Dermis microvascular lymphatic vessel endothelial cell (primary cell): ENCODE results near the gene FCAMR. TPM values are rescaled to one million over a fixed set of nuclear protein-coding genes. Genes with fewer than 3 reads are reported as not detected.

ENCODE experiments used
- DNase-seq, 2 donors: peaks; one replicate each; pipeline versions ENCODE4 v3.0.0 to v3.0.0-alpha.2; 2010; ENCODE audit warnings: low read depth in 2 of 2
- total RNA-seq: library from RNA; depleted of rRNA; stranded (reverse); fragments of >200 nt; gene quantifications from 2 replicates; pipeline ENCODE4 v1.2.1, GENCODE V29; 2014

FCAMR gene, protein sequence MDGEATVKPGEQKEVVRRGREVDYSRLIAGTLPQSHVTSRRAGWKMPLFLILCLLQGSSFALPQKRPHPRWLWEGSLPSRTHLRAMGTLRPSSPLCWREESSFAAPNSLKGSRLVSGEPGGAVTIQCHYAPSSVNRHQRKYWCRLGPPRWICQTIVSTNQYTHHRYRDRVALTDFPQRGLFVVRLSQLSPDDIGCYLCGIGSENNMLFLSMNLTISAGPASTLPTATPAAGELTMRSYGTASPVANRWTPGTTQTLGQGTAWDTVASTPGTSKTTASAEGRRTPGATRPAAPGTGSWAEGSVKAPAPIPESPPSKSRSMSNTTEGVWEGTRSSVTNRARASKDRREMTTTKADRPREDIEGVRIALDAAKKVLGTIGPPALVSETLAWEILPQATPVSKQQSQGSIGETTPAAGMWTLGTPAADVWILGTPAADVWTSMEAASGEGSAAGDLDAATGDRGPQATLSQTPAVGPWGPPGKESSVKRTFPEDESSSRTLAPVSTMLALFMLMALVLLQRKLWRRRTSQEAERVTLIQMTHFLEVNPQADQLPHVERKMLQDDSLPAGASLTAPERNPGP
- not detected in 2 replicates for total RNA-seq

- no peak for DNase-seq
Measured at GRCh38 chr1:206970446-206970845, at the start of gene FCAMR. TSS of gene FCAMR (minus strand) at chr1:206970460. CDS start at chr1:206970125, 335 bp downstream.

DNA sequence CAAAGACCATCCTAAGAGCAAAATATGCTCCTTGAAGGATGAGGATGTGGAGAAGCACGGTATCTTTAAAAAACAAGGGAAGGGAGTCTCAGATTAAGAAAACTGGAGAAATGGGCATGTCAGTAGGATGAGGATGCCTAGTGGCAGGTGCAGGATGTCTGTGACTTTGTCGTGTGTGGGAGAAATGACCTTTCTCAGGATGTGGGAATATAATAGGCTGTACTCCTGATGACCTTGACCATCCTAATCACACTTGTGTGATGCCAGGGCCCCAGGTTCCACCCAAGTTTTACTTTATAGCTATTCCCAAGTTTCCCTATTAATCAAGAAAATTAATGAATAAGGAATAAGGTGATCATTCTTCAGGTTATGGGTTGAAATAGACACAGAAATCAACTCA lies 49.4 kb upstream of the FCAMR start:
- no peak for DNase-seq

GRCh38 chr1:207019161-207019560 lies 48.9 kb upstream of the FCAMR start:
- no peak for DNase-seq

GRCh38 chr1:207018707-207019106 lies 48.4 kb upstream of the FCAMR start:
- no peak for DNase-seq

DNA sequence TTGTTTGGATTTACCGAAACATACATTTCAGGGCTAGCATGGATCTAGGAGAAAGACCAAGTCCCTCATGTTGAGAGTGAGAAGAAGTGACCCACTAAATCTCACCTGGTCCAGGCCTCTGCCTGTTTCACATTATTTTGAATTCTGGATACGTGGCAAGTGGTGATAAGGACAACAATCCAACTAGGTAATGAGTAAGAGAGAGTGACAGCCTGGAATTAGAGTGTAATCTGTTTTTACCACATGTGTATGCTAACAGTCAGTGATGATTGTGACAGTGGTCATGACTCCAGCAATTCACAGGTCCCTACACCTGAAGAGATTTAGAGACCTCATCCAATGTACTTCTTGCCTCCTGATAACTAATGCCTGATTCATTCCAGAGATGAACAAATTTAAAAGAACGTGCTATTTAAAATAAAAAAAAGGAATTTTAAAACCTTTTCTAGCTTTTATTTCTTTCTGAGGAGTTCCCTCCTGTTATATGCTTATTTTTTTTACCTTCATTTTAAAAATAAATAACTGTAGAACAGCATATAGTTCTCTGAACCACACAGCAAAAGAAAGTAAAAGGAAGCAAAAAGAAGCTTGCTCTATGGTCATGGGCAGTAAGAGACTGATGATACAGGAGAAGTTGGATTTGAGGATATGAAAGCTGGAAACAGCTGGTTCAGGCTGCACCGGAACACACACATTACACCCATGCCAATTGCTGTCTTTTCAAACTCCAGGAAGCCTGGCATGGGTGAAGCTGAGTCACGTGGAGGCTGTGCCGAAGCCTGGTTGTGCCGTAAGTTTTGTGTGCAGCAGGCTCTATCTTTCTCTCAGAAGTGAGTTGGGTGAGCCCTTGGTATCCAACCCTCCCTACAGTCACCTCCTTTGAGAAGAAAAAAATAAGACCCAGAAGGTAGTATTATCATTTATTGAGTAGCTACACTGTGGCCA lies 47.6 kb upstream of the FCAMR start:
- DNase-seq: no peak

GRCh38 chr1:207015791-207016190 lies 45.5 kb upstream of the FCAMR start:
- DNase-seq: no peak

DNA sequence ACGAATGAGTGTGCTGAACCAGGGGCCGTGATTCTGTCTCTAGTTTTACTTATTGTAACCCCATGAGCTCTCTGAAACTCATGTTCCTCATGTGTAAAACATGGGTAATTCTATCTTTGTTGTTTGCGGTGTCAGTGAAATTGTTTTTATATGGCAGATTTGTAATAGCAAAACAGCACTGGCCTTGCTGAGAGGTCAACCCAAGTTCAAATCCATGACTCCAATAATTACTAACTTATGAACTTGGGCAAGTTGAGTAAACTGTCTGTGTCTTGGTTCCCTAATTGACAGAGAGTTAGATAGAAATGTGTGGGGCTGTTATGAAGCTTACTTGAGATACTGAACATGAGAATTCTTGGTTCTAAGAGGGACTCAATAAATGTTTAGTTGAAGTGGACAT lies 44.5 kb upstream of the FCAMR start:
- DNase-seq: no peak

DNA sequence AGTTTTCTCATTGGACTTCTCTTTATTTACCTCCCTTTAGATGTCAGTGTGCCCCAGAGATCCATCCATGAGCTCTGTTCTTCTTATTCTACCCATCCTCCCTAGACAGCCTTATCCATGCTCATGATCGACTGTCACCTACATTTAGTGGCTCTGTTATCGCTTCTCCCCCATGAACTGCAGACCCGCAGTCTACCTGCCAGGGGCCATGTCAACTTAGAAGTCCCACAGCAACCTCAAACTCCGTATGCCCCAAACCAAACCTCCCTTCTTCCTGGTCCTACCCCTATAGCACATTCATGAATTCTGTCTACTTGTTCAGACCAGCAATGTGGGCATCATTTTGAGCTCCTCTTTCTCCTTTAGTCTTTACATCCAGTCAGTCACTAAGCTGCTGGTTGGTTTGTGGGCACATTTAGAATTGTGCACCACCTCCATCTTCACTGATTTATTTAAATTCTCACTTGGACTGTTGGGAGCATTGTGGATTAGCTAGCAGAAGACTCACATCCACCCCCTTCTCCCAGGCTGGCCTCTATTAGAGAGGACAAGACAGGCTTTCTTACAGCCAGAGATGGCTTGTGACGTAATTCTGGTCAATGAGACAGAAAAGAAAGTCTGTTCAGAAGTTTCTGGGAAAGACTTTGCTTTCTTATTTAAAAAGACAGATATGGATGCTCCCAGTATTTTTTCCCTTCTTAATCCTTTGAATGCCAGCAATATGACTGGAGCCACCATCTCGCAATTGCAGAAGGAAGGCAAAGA lies 43.2 kb upstream of the FCAMR start:
- DNase-seq: no peak

- no peak for DNase-seq
Measured at GRCh38 chr1:207010726-207011125, 40.5 kb upstream of the FCAMR start.

GRCh38 chr1:207009945-207010344 lies 39.7 kb upstream of the FCAMR start:
- DNase-seq: no peak

DNA sequence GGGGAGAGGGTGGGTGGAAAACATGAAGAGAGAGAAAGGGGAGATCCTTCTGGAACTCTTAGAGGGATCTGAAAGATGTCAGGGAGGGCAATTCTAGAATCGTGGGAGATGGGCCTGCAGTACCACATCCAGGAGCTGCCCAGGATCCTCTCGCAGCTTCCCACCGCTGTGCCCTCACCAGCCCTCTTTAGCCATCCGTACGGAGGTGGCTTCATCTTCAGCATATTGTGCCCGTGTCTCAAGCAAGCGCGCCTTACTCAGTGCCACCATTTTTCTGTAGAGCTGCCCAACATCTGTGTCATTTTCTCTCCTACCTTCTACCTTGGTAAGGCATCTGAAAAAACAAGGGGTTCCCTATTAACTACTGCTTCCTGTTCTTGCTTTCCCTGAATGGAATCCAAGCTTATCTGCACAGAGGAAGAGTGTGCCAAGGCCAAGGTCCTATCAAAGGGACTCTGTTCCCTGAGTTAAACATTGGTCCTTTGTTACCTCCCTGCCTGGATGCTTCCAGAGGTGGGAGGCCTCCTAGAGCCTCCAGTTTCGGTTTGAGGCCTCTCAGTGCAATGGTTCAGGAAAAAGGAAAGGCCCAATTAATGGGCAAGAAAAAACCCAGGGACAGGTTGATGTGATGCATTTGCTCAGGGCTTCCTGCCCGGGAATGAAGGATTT lies 39.1 kb upstream of the FCAMR start:
- no peak for DNase-seq

GRCh38 chr1:207007352-207008033 lies 37.2 kb upstream of the FCAMR start:
- no peak for DNase-seq

GRCh38 chr1:207006914-207007313 lies 36.7 kb upstream of the FCAMR start:
- no peak for DNase-seq

- no peak for DNase-seq
Measured at GRCh38 chr1:207006083-207006482, 35.8 kb upstream of the FCAMR start.

DNA sequence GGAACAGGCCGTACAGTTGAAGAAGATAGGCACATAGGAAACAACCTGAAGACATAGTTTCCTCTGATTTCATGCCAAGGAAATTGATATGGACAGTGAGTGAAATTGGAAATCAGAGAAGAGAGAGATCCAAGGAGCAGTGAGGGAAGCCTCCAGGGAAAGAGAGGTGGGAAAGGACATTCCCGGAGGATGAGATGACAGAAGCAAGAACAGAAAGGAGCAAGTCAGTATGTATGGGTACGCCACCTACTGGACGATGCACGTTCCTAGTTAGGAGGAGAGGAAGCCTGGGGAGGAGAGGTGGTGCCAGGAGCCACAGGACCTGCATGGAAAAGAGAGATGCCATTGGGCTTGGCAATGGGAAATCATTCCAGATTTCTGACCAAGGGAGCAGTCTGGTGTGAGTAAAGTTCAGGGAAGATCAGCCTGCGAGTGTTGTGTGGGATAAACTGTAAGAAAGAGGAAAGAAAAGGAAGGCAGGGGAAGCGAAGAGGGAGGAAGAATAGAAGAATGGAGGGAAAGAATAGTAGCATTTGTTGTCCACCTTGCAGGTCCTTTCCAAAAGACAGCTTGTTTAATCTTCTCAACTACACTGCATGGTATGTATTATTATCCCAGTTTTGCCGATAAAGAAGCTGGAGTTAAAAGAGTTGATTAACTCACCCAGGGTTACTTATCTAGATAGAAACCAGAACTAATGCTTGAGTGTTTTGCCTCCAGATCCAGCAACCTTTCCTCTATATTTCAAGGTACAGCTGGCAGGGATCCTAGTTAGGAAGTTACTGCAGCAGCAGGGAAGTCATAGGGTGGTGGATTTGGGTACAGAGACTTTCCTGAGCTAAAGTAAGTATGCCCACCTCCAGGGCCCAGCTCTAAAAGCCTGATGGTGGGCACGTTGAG lies 34.9 kb upstream of the FCAMR start:
- peak; percentile 18 to 54 for DNase-seq

GRCh38 chr1:207003210-207003609 lies 33.0 kb upstream of the FCAMR start:
- no peak for DNase-seq

GRCh38 chr1:207002724-207003146 lies 32.5 kb upstream of the FCAMR start:
- DNase-seq: no peak

DNA sequence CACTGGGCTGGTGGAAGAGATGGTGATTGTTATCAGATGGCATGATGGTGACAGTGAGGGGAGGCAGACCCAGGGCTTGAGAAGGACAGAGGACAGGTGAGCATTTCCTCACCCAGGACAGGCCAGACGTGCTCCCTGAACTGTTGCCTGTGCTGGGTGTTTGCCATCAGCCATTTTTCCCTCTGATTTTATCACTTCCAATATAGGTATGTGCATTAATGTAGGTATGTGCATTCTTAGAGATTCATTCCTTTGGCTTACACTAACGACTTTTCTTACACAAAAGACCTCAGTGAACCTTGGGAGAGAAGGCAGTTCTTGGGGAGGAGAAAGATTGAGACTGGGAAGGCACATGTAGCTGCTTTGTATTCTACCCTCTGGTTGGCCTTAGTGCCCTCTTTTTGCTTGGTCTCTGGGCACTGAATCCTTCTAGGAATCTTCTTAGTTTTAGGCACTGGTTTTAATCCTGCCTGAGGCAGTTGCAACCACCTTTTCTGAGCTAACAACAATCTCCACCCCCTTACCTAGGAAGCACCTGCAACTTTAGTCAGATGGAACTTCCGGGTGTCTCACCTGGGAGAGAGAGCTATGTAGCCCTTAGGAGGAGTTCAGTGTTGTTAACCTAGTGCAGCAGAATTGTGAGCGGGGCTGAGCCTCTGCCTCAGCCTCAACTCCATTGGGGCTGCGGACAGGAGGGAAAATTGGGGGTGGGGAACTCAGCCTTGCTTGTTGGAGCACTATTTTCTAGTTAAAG lies 31.4 kb upstream of the FCAMR start:
- DNase-seq: no peak
